ENCODE results near the gene TPCN2.

Gene TPCN2

DNA sequence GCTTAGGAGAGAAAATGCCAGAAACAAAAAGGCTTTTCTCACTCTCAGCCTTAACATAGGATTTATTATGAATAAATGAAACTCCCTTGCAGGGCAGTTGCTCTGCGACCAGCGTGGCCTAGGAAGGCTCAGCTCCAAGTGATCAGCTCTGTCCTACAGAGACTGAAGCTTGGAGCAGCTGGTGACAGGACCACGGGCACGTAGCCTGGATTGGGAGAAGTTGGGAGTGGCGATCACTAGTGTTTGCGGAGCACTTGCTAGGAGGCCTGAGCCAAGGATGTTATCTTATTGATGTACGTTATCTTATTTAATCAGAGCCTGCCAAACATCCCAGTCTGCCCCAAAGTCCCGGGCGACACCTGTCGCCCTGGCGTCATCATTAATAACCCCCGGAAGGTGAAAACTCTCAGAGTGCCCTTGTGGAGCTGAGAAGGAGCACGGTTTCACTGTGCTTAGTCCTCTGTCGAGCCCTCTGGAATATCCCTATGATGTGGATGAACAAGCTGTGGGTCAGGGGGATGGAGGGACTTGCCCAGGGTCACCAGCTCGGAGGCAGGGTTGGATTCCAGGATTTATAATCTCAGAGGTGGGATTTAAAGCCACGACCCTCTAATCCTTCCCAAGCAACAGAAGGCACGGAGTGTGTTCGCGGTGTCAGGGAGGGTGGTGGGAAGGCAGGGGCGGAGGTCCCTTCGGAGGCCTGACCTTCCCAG is 66.2 kb downstream of the TPCN2 start:
- peak; percentile 65 for DNase-seq

DNA sequence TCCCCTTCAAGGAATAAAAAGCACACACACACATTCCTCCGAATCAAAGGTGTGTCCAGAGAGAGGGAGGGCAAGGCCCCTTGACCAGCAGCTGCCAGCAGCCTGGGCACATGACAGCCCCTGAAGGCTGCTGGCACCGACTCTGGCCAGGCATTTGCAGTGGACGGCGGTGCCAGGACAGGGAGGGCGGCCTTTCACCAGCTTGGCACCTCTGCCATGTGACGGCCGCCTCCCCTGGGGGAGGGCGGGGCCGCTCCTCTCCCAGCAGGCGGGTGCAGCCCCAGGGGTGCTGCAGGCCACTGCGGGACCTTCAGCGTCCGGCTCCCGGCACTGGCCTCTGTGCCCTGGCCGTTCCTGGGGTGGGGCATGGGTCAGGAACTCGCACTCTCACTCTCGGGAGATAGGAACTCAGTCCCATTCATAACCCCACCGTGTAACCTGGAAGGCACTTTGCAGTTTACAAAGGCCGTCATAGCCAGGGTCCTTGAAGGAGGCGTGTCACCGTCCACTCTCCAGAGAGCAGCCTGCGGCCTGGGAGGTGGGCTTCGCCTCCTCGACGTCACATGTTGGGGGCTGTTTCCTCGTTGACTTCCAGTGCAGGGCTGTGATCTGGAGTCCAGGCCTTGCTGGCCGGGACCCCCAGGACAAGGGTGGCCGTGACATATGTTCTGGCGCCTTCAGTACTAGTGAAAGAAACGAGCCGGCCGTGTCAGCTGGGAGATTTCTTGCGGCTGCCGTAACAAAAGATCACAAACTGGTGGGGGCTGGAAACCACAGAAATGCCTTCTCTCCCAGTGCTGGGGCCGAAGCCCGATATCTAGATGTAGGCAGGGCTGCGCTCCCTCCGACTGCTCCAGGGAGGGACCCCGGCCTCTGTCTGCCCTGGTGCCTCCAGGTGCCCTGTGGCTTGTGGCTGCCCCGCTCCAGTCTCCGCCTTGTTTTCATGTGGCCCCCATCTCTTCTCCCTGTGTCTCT is 67.1 kb downstream of the TPCN2 start:
- peak; percentile 48 for DNase-seq

DNA sequence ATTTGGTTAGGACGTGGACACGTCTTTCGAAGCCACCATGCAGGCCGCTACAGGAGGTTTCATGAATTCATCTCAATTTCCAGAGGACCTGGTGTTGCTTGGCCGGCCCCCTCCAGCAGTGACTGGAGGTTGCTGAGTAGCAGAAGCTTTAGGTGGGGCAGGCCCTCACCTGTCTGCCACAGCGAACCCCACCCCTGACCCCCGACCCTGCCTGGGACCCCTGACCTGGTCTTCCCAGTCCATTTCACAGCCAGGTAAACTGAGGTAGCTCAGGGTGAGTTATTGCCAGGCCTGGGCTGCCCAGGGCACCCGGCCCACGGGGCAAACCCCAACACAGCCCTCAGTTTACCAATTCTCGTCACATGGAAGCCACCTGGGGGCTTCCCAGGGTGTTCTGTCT is 67.9 kb downstream of the TPCN2 start:
- no peak for DNase-seq

DNA sequence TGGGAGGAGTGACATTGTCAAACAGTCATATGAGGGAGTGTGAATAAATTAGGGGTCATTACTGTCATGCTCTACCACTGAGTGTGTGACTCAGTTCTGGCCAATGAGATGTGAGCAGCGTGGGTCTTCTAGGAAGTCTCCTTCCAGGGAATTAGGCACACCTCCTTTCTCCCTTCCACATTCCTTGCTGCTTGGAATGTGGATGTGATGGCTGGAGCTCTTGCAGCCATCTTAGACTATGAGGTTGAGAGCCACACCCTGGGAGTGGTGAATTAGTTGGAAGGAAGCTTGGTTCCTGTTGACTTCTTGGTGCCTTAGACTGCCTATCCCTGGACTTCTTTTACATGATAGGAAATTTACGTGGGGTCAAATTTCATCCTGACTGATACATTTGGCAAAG is 70.5 kb downstream of the TPCN2 start:
- no peak for DNase-seq

DNA sequence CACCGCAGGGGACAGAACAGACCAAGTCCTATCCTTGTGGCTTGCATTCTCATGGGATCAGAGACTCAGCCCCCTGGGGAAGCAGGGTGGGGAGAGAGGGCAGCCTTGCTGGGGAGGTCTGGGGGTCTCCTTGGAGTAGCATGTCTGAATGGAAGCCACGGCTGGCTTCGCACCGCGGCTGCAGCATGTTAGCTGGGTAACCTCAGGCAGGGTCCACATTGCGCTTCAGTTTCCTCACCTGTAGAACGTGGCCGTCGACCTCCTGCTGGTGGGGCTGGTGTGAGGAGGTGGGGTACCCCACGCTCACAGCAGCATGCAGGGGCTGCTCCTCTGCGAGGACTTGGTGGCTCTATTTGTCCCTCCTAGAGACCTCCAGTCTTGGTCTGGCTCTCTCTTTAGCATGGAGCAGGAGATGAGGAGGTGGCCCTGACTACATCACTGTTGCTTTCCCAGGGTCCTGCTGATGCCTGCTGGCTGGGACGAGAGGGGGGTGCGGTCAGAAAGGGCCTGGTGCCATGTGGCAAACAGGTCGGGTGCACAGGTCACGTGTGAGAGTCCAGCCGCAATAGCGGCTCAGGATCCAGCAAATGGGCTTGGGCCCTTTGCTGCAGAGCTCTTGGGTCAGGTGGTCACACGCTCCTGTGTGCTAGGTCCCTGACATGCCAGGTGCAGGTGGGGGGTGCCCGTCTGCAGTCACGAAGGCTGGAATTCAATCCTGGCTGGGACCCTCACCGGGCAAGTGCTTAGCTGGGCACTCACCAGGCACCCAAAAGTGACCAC is 71.6 kb downstream of the TPCN2 start:
- DNase-seq: no peak

DNA sequence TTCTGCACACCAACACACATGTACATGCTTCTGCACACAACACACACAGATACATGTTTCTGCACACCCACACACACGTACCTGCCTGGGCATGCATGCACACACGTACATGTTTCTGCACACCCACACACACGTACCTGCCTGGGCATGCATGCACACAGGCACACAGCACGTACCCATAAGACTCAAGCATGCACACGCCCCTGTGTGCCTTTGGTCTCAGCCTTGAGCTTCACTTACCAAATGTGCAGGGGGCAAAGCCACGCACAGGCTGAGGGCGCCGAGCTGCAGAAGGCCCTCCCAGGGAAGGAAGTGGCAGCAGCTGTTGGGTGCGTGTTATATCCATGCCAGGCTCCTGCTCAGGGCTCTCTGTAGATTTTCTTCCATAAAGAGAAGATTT is 72.3 kb downstream of the TPCN2 start:
- no peak for DNase-seq

DNA sequence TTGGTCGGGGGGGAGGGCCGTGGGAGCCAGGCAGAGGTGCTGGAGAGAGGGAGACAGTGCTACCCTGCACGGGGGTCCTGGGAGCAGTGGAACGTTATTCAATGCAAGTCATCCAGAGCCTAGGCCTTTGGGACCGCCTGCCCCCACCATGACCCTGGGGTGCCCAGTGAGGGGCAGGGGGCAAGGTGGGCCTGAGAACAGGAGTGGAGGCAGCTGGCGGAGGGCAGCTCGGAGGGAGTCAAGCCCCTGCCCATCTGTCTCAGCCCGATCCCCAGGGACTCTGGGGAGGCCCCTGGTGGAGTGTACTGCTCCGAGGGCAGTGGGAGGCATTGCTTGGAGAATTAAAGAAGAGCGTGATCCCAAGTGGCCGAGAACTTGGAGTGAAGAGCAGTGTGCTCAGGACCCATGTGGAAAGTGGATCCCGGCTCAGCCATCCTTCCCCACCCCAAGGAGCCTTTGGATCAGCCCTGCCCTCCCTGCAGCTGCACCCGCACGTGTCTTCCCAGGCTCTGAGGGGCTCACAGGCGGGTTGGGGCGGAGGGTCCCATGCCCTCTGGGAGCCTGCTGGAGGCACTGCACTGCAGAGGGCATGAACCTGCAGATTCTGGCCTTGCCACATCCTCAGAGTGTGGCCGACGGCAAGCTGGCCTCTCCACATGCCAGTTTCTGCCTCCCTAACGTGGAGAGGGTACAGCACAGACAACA is 73.0 kb downstream of the TPCN2 start:
- DNase-seq: no peak

DNA sequence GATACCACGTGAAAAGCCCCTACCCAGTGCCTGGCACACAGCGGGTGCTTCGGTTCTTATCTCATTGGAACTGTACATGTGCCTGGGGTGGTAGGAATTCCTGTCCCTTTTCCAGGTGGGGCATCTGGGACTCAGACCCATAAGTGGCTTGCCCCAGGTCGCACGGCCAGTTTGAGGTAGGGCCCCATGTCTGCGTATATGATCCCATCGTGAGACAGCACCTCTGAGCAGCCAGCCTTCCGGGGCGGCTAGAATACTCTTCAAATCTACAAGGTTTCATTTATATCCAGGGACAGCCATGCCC is 73.5 kb downstream of the TPCN2 start:
- DNase-seq: no peak

DNA sequence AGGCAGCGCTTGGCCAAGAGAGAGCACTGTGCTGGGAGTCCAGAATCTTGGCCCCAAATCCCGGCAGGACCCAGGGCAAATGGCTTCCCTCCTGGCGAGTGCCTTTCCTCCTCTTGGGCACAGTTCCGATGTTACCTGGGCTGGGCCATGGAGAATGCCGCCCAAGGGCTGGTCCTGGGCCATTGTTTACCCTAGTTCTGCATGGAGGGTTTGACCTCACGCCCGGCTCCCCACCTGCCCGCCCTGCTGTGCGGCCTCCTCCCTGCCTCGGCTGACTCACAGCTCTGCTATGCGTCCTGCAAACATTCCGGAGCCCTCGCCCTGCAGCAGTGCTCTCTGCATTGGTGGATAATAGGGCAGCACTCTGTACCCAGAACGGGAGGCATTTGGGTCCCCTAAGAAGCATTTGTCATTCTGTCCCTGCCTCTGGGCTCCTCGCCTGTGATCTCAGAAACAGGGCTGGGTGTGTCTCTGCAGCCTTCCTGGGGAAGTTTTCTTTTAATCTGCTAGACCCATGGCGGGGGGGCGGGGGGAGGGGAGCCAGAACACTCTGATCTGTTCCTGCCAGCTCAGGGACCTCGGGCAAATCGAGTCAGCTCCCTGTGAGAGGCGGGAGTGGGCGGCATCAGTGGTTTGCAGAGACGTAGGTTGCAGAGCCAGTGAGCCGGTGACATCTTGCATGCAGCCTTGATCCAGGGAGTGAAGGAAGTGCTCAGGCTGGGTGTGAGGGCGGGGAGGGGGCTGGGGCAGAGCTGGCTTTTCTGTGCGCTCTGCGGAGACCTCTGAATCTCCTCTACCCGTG is 74.1 kb downstream of the TPCN2 start:
- peak; percentile 96 for DNase-seq

DNA sequence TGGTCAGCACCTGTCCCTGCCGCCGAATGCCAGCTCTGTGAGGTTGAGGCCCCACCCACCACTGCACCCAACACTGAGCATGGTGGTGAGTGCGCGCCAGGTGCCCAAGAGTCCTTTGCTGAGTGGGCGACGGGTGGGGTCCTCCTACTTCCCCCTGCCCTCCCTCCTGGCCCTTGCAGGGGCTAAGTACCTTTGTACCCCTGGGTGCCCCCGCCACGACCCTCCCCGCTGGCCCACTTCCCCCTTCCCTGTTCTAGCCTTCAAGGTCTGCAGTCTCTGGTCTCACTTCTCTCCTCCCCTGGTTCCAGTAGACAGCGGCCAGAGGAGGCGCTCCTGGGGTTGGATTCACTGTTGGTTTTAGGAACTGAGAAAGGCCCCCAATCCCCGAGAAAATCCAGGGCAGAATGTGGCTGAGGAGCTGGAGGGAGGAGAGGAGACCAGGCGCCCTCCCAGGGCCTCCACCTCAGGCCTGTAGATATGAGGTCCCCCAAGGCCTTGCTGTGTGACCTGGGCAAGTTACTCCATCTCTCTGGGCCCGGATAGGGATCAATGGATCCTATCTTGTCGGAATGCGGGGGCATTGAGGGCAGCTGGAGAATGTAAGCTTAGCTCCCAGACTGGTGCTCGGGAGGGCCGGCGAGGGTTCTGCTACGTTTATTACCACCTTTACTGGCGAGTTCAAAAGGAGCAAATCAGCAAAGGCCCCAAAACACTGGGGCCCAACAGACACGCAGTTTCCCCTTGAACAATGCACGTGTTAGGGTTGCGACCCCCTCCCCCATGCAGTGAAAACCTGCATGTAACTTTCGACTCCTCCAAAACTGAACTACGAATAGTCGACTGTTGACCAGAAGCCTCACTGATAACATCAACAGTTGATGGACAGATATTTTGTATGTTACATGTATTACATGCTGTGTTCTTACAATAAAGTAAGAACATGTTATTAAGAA is 75.1 kb downstream of the TPCN2 start:
- DNase-seq: no peak

DNA sequence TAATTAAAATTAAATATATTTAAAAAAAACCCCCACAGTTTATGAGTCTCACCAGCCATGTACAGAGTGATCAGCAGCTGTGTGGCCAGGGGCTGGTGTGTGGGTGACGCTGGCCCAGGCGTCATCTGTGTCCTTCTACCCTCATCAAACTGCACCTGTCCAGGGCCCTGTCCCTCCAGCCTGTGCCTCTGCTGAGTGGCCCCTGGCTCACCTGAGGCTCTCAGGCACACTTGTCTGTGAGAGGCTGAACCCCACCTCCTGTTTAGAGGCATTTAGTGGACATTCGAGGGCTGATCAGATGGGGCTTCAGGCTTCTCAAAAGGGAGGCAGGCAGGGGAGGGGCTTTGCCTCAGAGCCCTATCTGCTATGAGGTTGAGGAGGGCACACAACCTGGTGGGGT is 77.1 kb downstream of the TPCN2 start:
- no peak for DNase-seq

DNA sequence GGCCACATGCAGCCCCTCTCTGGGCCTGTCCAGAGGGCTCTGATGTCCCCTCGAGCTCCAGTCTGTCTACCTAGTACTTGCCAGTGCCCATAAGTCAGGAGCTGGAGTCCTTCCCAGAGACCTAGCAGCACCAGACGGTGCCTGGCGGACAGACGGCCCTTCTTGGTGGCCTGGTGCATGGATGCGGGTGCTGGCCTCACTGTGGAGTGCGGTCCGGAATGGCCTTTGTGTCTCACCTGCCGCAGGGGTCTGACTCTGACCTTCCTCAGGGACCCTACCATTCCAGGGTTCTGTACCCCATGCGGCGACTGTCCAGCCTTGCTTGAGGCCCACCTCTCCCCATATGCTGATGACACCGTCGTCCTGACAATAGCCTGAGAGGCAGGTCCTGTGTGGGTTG is 77.6 kb downstream of the TPCN2 start:
- no peak for DNase-seq

DNA sequence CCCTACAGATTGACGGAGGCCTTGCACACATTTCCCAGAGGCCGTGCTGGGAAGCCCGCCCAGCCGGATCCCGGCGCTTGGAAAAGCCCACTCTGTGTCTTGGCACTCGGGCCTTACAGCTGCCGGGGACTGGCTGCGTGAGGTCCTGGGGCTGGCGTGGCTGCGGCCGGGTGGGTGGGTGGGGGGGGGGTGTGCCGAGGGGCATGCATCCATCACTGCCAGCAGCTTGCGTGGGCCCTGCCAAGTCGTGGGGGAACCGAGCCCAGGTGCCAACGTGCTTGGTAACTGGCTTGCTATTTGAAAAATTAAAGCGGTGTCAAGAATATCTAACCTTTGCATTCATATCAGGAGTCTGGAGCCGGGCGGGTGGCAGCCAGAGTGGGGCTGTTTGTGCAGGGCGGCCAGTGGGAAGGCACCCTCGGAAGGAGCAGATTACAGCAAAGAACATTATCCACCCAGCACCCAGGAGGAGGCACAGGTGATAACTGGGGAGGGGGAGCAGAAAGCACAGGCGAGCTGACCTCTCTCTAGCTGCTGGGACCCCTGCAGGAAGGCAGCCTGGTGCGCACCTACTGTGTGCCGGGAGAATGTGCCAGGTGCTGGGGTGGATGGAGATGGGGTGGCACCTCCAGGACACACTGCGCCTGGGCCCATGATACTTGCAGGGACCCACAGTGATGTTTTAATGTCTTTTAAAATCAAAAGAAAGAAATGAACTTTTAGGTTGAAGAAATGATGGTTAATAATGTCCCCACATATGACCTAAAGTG is 78.5 kb downstream of the TPCN2 start:
- DNase-seq: no peak

DNA sequence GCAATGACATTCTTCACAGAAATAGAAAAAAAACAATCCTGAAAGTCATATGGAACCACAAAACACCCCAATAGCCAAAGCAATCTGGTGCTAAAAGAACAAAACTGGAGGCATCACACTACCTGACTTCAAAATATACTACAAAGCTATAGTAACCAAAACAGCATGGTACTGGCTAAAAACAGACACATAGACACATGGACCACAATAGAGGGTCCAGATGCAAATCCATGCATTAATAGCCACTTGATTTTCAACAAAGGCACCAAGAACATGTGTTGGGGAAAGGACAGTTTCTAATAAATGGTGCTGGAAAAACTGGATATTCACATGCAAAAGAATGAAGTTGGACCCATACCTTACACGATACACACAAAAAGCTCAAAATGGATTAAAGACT is 79.2 kb downstream of the TPCN2 start:
- no peak for DNase-seq

DNA sequence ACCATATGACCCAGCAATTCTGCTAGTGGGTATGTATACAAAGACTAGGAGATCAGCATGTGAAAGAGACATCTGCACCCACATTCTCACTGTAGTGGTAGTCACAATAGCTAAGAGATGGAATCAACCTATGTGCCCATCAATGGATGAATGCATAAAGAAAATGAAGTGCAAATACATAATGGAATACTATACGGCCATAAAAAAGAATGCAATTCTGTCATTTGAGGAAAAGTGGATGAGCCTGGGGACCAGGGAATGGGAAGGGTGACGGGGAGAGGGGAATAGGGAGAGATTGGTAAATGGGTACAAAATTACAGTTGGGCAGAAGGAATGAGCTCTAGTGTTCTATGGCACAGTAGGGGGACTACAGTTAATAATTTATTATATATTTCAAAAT is 80.3 kb downstream of the TPCN2 start:
- no peak for DNase-seq

DNA sequence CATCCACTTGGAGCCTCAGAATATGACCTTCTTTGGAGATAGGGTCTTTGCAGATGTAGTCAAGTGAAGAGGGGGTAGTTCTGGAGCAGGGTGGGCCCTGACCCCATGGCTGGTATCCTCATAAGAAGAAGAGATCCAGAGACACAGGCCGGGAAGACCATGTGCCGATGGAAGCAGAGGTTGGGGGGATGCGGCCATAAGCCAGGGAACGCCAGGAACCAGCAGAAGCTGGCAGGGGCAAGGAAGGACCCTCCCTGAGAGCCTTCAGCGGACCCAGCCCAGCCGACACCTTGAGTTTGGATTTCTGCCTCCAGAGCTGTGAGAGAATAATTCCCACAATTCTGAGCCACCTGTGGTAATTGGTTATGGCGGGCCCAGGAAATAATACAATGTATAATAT is 80.9 kb downstream of the TPCN2 start:
- DNase-seq: no peak

DNA sequence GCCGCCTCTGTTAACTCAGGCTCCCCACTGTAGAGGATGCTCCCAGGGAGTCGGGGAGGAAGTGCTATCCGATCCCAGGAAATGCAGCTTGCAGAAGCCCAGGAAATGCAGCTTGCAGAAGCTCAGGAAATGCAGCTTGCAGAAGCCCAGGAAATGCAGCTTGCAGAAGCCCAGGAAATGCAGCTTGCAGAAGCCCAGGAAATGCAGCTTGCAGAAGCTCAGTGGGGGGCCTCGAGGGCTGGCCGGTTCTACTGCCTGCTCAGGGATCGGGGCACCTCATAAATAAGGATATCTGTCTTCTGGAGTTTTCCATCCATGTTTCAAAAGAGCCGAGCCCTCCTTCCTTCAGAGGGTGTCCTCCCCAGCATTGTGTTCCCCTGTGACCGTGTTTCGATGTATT is 81.9 kb downstream of the TPCN2 start:
- DNase-seq: no peak

DNA sequence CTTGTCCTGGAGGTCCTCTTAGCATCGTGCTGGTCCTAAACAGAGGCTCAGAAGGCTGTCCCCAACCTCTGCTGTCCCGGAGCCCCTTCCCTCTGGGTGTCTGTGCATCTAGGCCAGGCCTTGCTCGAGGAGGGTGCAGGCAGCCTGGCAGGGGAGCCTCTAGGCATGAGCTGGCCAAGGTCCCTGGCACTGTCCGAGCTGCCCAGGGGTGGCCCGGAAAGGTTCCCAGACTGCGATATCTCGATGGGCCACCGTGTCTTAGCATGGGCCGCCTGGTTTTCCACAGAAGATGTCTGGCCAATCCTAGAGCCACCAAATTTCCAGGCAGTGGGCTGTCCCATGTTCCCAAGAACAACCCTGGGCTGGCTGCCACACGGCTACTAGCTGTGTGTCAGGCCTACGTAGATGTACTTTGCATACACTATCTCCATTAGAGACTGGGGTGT is 82.4 kb downstream of the TPCN2 start:
- no peak for DNase-seq

DNA sequence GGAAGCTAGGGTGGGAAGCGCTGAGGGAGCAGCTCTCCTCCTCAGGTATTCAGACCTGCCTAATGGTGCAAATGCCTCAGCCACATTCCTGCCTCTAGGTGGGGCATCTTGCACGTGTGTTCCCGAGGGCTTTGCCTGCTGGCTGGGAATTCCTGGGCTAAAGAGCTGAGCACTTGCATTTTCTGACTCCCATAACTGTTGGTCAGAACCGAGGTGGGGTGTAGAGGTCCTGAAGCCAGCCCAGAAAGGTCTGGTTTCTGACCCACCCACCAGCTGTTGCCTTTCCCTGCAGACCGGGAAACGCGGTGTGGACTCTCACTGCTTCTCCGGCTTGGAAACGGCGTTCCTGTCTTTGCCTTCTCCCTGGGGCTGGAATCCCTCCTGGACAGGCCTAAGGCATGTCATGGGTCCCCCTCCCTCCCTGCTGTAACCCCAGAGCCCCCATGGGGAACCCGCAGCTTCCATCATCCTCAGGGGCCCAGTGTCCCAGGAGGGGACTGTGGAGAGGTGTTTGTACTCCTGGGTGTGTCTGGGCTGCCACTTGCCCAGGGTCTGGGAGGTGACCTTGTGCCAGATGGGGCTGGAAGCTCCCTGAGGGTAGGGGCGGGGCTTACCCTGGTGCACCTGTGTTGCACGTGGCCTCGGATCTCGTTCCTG is 83.0 kb downstream of the TPCN2 start:
- DNase-seq: peak; percentile 84

DNA sequence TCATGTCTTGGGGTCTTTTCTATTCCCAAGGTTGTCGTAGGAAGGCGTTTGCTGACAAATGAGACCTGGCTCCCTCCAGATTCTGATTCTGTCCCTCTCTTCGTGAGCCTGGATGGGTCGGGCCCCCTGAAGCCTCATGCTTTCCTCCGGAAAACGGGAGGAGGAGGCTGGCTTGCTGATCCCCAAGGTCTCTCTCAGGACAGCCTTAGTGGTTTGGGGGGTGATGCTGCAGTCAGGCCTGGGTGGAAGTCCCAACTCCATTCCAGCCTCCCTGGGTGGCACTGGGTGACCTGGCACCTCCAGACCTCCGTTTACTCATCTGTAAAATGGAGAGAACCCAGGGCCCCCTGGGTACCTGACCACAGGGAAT is 83.6 kb downstream of the TPCN2 start:
- no peak for DNase-seq
